Mucosa of stomach (tissue), 1 donor: ENCODE results near the gene PTX4.
"Not testable (repeated sequence)": the region's sequence is repeated elsewhere in the genome, so short reads cannot be mapped to it uniquely, and the experiment has no call there.

Experiments used
- H3K27me3 ChIP-seq: one replicate; pipeline ENCODE4 v1.7.0; 2013; ENCODE audit warnings: mild to moderate bottlenecking, low read length; ENCODE audit not compliant: control insufficient read depth, insufficient read depth
- H3K36me3 ChIP-seq: one replicate; pipeline ENCODE4 v1.7.0; 2013; ENCODE audit warnings: low read length; ENCODE audit not compliant: control insufficient read depth, insufficient read depth
- H3K4me1 ChIP-seq: one replicate; pipeline ENCODE4 v1.7.0; 2013; ENCODE audit warnings: mild to moderate bottlenecking, low read length; ENCODE audit not compliant: control insufficient read depth, insufficient read depth
- H3K4me3 ChIP-seq: one replicate; pipeline ENCODE4 v1.7.0; 2013; ENCODE audit warnings: low read length
- H3K9ac ChIP-seq: one replicate; pipeline ENCODE4 v1.7.0; 2013; ENCODE audit warnings: mild to moderate bottlenecking, low read length, moderate library complexity
- H3K9me3 ChIP-seq: one replicate; pipeline ENCODE4 v1.7.0; 2013; ENCODE audit warnings: mild to moderate bottlenecking, low read length, moderate library complexity; ENCODE audit not compliant: control insufficient read depth
- donor health status: Pancreatic carcinoma.

Gene PTX4

GRCh38 chr16:1448536-1449116 lies 40.1 kb downstream of the PTX4 start:
- no peaks in the 10 kb centered on the region for H3K27me3 ChIP-seq
- H3K4me1 ChIP-seq: no peaks in the 10 kb centered on the region
- no peak overlapping the region for H3K9ac ChIP-seq
- H3K36me3 ChIP-seq: no peaks in the 10 kb centered on the region
- H3K4me3 ChIP-seq: no peak overlapping the region
- no peaks in the 10 kb centered on the region for H3K9me3 ChIP-seq

DNA sequence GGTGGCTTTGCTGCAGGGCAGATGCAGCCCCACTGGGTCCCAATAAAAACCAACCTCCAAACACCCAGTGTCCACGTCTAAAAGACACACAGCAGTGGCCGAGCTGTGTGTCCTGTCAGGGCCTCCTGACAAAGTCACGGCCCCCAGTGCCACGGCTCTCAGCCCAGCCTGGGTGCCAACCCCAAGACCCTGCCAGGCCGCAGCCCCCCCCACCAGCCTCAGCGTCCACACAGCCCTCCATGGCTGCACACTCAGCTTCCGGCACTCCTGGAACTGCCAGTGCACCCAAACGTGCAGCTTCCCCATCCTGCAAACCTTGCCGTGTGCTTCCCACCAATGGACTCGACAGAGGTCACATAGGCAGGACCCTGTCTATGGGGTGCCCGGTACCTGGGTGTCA lies 40.8 kb downstream of the PTX4 start:
- H3K27me3 ChIP-seq: no peaks in the 10 kb centered on the region
- no peaks in the 10 kb centered on the region for H3K4me1 ChIP-seq
- no peak overlapping the region for H3K9ac ChIP-seq
- no peak overlapping the region for H3K4me3 ChIP-seq
- no peaks in the 10 kb centered on the region for H3K9me3 ChIP-seq
- no peaks in the 10 kb centered on the region for H3K36me3 ChIP-seq

- H3K4me1 ChIP-seq: no peaks in the 10 kb centered on the region
- no peak overlapping the region for H3K4me3 ChIP-seq
- H3K9ac ChIP-seq: no peak overlapping the region
- H3K27me3 ChIP-seq: no peaks in the 10 kb centered on the region
- no peaks in the 10 kb centered on the region for H3K9me3 ChIP-seq
- H3K36me3 ChIP-seq: no peaks in the 10 kb centered on the region
These were observed 42.3 kb downstream of the PTX4 start for GRCh38 chr16:1446296-1447080.

GRCh38 chr16:1445518-1446203 lies 43.1 kb downstream of the PTX4 start:
- no peaks in the 10 kb centered on the region for H3K4me1 ChIP-seq
- no peak overlapping the region for H3K4me3 ChIP-seq
- no peaks in the 10 kb centered on the region for H3K27me3 ChIP-seq
- H3K9me3 ChIP-seq: no peaks in the 10 kb centered on the region
- no peak overlapping the region for H3K9ac ChIP-seq
- H3K36me3 ChIP-seq: no peaks in the 10 kb centered on the region

GRCh38 chr16:1444730-1445517 lies 43.8 kb downstream of the PTX4 start:
- Histone ChIP-seq H3K9ac (no peak overlapping the region), H3K27me3 (no peaks in the 10 kb centered on the region), H3K4me3 (no peak overlapping the region), H3K36me3 (no peaks in the 10 kb centered on the region), H3K9me3 (no peaks in the 10 kb centered on the region), H3K4me1 (no peaks in the 10 kb centered on the region)

GRCh38 chr16:1443980-1444729 lies 44.6 kb downstream of the PTX4 start, which contains the start of gene CCDC154:
CCDC154 (minus strand) TSS chr16:1444556; CDS start chr16:1444322, 234 bp downstream.
- Histone ChIP-seq H3K9me3 (no peaks in the 10 kb centered on the region), H3K4me1 (no peaks in the 10 kb centered on the region), H3K9ac (no peak within 1 kb of the TSS), H3K4me3 (no peak within 1 kb of the TSS), H3K36me3 (no peaks in the 10 kb centered on the region), H3K27me3 (no peaks in the 10 kb centered on the region)

DNA sequence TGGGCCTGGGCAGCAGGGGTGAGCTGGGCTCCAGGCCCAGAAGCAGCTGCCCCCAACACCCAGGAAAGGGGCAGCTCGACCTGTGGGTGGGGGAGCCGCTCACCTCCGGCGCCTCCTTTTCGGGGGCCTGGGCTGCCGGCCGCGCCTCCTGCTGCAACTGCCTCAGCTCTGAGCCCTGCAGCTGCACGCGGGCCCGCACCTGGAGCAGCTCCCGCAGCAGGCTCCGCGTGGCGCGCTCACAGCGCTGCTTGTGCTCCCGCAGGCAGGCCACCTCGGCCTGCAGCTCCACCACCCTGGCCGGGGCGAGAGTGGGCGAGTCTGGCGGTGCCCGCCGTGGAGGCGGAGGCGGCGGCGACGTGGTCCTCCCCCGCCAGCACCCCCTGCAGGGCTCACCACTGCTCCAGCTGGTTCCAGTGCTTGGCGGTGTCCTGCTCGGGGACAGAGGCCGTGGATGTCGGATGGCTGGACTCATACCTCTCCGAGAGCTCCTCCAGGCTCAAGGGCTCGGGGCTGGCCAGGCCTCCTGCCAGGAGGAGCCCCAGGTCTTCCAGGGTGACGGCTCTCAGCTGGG lies 45.3 kb downstream of the PTX4 start:
- Histone ChIP-seq H3K36me3 (no peaks in the 10 kb centered on the region), H3K27me3 (no peaks in the 10 kb centered on the region), H3K9me3 (no peaks in the 10 kb centered on the region), H3K4me3 (no peak overlapping the region), H3K4me1 (no peaks in the 10 kb centered on the region), H3K9ac (no peak overlapping the region)

GRCh38 chr16:1442697-1443096 lies 46.0 kb downstream of the PTX4 start:
- no peak overlapping the region for H3K9ac ChIP-seq
- H3K9me3 ChIP-seq: no peaks in the 10 kb centered on the region
- no peaks in the 10 kb centered on the region for H3K36me3 ChIP-seq
- no peaks in the 10 kb centered on the region for H3K27me3 ChIP-seq
- H3K4me3 ChIP-seq: no peak overlapping the region
- no peaks in the 10 kb centered on the region for H3K4me1 ChIP-seq

GRCh38 chr16:1441391-1441829 lies 47.3 kb downstream of the PTX4 start:
- Histone ChIP-seq H3K36me3 (no peaks in the 10 kb centered on the region), H3K4me1 (no peaks in the 10 kb centered on the region), H3K4me3 (no peak overlapping the region), H3K9me3 (no peaks in the 10 kb centered on the region), H3K27me3 (no peaks in the 10 kb centered on the region), H3K9ac (no peak overlapping the region)

GRCh38 chr16:1439699-1440074 lies 49.1 kb downstream of the PTX4 start:
- not testable (repeated sequence) for H3K9ac ChIP-seq

GRCh38 chr16:1439058-1439698 lies 49.6 kb downstream of the PTX4 start:
- Histone ChIP-seq H3K27me3 (no peaks in the 10 kb centered on the region), H3K9me3 (no peaks in the 10 kb centered on the region), H3K9ac (no peak overlapping the region), H3K4me1 (no peaks in the 10 kb centered on the region), H3K4me3 (no peak overlapping the region), H3K36me3 (no peaks in the 10 kb centered on the region)

More at GRCh38 chr16:1439699-1440074, 49.1 kb downstream of the PTX4 start:
- not testable (repeated sequence) for H3K27me3 ChIP-seq, H3K4me1 ChIP-seq, H3K4me3 ChIP-seq, H3K36me3 ChIP-seq, H3K9me3 ChIP-seq
